ENCODE data around the gene GPR132. TPM values are rescaled to one million over a fixed set of nuclear protein-coding genes. Genes with fewer than 3 reads are reported as not detected.

GPR132 gene
- total RNA-seq, 1 experiment from 2014 or later = 0.10 TPM

DNA sequence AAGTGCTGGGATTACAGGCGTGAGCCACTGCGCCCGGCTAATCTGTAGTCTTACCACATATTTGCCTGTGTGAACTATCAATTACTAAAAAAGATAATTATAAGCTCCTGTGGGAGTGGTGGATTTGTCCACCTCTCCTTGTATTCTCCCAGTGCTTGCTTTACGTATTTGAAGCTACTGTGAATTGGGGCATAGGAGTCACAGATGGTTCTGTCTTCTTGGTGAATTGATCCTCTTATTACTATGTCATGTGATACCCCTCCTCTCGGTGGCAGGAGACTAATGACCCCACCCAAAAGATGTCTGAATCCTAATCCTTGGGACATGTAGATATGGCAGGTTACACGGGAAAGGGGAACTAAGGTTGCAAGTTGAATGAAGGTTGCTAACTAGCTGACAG is 11.8 kb downstream of the GPR132 start:
- POLR2A ChIA-PET = no interaction called here
- intact Hi-C loops (cut with micrococcal nuclease) = no loop called here

More for the DNA sequence above, 11.8 kb downstream of the GPR132 start:
- no TSS peak for BruUV-seq (replicated peaks)
- H4K20me1 ChIP-seq (ENCODE audit: insufficient read depth) = no peaks in the 10 kb centered on the region
- no peak overlapping the region for H3K9ac ChIP-seq (ENCODE audit: low read length)
- H3K36me3 ChIP-seq (ENCODE audit: control insufficient read depth in 1 of 2, insufficient read depth in 2 of 2, low read length in 2 of 2) = no peaks in the 10 kb centered on the region
- ChIA-PET RAD21 (ENCODE audit: low non-redundant PET in 1 of 2, low total read pairs in 2 of 2, uncharacterized antibody in 2 of 2, unreplicated experiment in 2 of 2) (no interaction called here), CTCF (no interaction called here)
- ATAC-seq = no peak
- H3K4me1 ChIP-seq (ENCODE audit: control insufficient read depth in 1 of 2, insufficient read depth in 2 of 2, low read length in 2 of 2) = peaks cover 10 to 11% of the 10 kb centered on the region in 2 experiments
- TF ChIP-seq SRF (IDR thresholded peaks at IDR 0.05; ENCODE audit: low read depth) (no peak), TCF7L2 (IDR thresholded peaks at IDR 0.05; ENCODE audit: borderline replicate concordance, extremely low read depth, insufficient read depth, insufficient read length) (no peak), FOSL1 (IDR thresholded peaks at IDR 0.05; ENCODE audit: low read depth) (no peak), CBX3 (IDR thresholded peaks at IDR 0.05; ENCODE audit: low read depth) (no peak), YY1 (IDR thresholded peaks at IDR 0.05; ENCODE audit: extremely low read depth, insufficient replicate concordance, low read depth, low read length) (no peak), ZFX (IDR thresholded peaks at IDR 0.05) (no peak), SIN3A (IDR thresholded peaks at IDR 0.05; ENCODE audit: low read depth) (no peak), POLR2AphosphoS5 (IDR thresholded peaks at IDR 0.05; ENCODE audit: low read depth, low read length) (no peak), EZH2 (IDR thresholded peaks at IDR 0.05) (no peak), POLR2A (IDR thresholded peaks at IDR 0.05; ENCODE audit: borderline replicate concordance, extremely low read depth, insufficient read depth, insufficient read length) (no peak), CEBPB (IDR thresholded peaks at IDR 0.05; ENCODE audit: low read depth) (no peak), ELF1 (IDR thresholded peaks at IDR 0.05; ENCODE audit: borderline replicate concordance, low read depth) (no peak), RAD21 (IDR thresholded peaks at IDR 0.05; ENCODE audit: low read depth) (no peak), SP1 (IDR thresholded peaks at IDR 0.05; ENCODE audit: low read depth) (no peak)
- TF ChIP-seq, protein P1, sequence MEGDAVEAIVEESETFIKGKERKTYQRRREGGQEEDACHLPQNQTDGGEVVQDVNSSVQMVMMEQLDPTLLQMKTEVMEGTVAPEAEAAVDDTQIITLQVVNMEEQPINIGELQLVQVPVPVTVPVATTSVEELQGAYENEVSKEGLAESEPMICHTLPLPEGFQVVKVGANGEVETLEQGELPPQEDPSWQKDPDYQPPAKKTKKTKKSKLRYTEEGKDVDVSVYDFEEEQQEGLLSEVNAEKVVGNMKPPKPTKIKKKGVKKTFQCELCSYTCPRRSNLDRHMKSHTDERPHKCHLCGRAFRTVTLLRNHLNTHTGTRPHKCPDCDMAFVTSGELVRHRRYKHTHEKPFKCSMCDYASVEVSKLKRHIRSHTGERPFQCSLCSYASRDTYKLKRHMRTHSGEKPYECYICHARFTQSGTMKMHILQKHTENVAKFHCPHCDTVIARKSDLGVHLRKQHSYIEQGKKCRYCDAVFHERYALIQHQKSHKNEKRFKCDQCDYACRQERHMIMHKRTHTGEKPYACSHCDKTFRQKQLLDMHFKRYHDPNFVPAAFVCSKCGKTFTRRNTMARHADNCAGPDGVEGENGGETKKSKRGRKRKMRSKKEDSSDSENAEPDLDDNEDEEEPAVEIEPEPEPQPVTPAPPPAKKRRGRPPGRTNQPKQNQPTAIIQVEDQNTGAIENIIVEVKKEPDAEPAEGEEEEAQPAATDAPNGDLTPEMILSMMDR (IDR thresholded peaks at IDR 0.05 in 2 of 3, conservative IDR thresholded peaks at IDR 0.05 in 1 of 3; ENCODE audit: borderline replicate concordance in 1 of 3, insufficient read depth in 1 of 3, low read depth in 2 of 3, low read length in 2 of 3) = no peak
- TF ChIP-seq, protein P2, sequence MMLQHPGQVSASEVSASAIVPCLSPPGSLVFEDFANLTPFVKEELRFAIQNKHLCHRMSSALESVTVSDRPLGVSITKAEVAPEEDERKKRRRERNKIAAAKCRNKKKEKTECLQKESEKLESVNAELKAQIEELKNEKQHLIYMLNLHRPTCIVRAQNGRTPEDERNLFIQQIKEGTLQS (IDR thresholded peaks at IDR 0.05) = no peak
- TF ChIP-seq, protein P3, sequence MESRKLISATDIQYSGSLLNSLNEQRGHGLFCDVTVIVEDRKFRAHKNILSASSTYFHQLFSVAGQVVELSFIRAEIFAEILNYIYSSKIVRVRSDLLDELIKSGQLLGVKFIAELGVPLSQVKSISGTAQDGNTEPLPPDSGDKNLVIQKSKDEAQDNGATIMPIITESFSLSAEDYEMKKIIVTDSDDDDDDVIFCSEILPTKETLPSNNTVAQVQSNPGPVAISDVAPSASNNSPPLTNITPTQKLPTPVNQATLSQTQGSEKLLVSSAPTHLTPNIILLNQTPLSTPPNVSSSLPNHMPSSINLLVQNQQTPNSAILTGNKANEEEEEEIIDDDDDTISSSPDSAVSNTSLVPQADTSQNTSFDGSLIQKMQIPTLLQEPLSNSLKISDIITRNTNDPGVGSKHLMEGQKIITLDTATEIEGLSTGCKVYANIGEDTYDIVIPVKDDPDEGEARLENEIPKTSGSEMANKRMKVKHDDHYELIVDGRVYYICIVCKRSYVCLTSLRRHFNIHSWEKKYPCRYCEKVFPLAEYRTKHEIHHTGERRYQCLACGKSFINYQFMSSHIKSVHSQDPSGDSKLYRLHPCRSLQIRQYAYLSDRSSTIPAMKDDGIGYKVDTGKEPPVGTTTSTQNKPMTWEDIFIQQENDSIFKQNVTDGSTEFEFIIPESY (IDR thresholded peaks at IDR 0.05; ENCODE audit: extremely low read depth, insufficient replicate concordance, low read length) = no peak
- TF ChIP-seq, protein P4, sequence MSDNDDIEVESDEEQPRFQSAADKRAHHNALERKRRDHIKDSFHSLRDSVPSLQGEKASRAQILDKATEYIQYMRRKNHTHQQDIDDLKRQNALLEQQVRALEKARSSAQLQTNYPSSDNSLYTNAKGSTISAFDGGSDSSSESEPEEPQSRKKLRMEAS (IDR thresholded peaks at IDR 0.05) = no peak
- no peaks in the 10 kb centered on the region for H3K79me2 ChIP-seq (ENCODE audit: insufficient read depth, low read length)
- H3K9me2 ChIP-seq (ENCODE audit: insufficient read depth) = no peaks in the 10 kb centered on the region
- H2AFZ ChIP-seq (ENCODE audit: low read depth, low read length, poor library complexity, severe bottlenecking) = no peak overlapping the region
- no peaks in the 10 kb centered on the region for H3K27me3 ChIP-seq (ENCODE audit: insufficient read depth, low read length)
- H3K9me3 ChIP-seq (ENCODE audit: control insufficient read depth in 1 of 2, insufficient read depth in 1 of 2, low read depth in 1 of 2, low read length in 2 of 2) = no peaks in the 10 kb centered on the region
- no peak overlapping the region for H3K27ac ChIP-seq (ENCODE audit: low read depth, low read length)
- DNase-seq (ENCODE audit: low read depth, low spot score) = no peak
- no peak overlapping the region for H3K4me3 ChIP-seq (replicated peaks in 1 of 2; ENCODE audit: low read depth in 1 of 2, low read length in 2 of 2)
- no peak overlapping the region for H3K4me2 ChIP-seq (ENCODE audit: low read length)
